ENCODE results near the gene ATP2B2.

Gene ATP2B2

GRCh38 chr3:10508619-10509260 lies 3.4 kb upstream of the ATP2B2 start:
- no peaks in the 10 kb centered on the region for H3K4me1 ChIP-seq (ENCODE audit: low read length)
- H3K79me2 ChIP-seq (ENCODE audit: low read length), result no peaks in the 10 kb centered on the region
- H4K20me1 ChIP-seq (ENCODE audit: insufficient read depth, low read length), result no peaks in the 10 kb centered on the region
- peaks cover 40% of the 10 kb centered on the region for H3K27me3 ChIP-seq (ENCODE audit: low read depth, low read length)
- no peak overlapping the region for H3K27ac ChIP-seq (ENCODE audit: low read length)
- no peak overlapping the region for H3K9ac ChIP-seq (ENCODE audit: low read length)
- H3K36me3 ChIP-seq (replicated peaks; ENCODE audit: low read depth, low read length), result no peaks in the 10 kb centered on the region
- no peak overlapping the region for H3K4me3 ChIP-seq (ENCODE audit: low read length)
- no peaks in the 10 kb centered on the region for H3K9me3 ChIP-seq (ENCODE audit: insufficient read depth, low read length)
- TF ChIP-seq EZH2phosphoT487 (IDR thresholded peaks at IDR 0.05; ENCODE audit: low read depth), result no peak
- TF ChIP-seq, protein P1, sequence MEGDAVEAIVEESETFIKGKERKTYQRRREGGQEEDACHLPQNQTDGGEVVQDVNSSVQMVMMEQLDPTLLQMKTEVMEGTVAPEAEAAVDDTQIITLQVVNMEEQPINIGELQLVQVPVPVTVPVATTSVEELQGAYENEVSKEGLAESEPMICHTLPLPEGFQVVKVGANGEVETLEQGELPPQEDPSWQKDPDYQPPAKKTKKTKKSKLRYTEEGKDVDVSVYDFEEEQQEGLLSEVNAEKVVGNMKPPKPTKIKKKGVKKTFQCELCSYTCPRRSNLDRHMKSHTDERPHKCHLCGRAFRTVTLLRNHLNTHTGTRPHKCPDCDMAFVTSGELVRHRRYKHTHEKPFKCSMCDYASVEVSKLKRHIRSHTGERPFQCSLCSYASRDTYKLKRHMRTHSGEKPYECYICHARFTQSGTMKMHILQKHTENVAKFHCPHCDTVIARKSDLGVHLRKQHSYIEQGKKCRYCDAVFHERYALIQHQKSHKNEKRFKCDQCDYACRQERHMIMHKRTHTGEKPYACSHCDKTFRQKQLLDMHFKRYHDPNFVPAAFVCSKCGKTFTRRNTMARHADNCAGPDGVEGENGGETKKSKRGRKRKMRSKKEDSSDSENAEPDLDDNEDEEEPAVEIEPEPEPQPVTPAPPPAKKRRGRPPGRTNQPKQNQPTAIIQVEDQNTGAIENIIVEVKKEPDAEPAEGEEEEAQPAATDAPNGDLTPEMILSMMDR (IDR thresholded peaks at IDR 0.05; ENCODE audit: low read depth, low read length), result no peak
- no peak overlapping the region for H2AFZ ChIP-seq (ENCODE audit: low read depth, low read length)
- H3K4me2 ChIP-seq (ENCODE audit: low read length), result no peak overlapping the region

DNA sequence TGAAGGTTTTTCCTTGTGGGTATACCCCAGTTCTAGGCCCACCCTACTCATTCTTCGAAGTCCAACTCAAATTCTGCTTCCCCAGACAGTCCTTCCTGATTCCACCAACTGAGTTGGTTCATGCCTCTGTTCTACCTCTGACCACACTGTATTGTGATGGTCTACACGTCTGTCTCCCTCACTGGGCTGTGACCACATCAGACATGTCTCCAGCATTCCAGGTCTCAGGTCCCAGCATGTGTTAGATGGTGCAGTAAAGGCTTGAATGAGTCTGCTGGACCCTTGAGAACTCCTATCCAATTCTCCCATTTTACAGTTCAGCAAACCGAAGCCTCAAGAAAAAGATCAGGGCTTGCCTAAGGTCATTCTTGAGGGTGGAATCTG lies 2.8 kb upstream of the ATP2B2 start:
- no peak overlapping the region for H2AFZ ChIP-seq (ENCODE audit: low read depth, low read length)
- H4K20me1 ChIP-seq (ENCODE audit: insufficient read depth, low read length), result no peaks in the 10 kb centered on the region
- H3K4me1 ChIP-seq (ENCODE audit: low read length), result no peaks in the 10 kb centered on the region
- H3K9me3 ChIP-seq (ENCODE audit: insufficient read depth, low read length), result no peaks in the 10 kb centered on the region
- H3K4me2 ChIP-seq (ENCODE audit: low read length), result no peak overlapping the region
- TF ChIP-seq, protein P1 (IDR thresholded peaks at IDR 0.05; ENCODE audit: low read depth, low read length), result no peak
- TF ChIP-seq EZH2phosphoT487 (IDR thresholded peaks at IDR 0.05; ENCODE audit: low read depth), result no peak
- peaks cover 36% of the 10 kb centered on the region for H3K27me3 ChIP-seq (ENCODE audit: low read depth, low read length)
- no peak overlapping the region for H3K4me3 ChIP-seq (ENCODE audit: low read length)
- no peak overlapping the region for H3K27ac ChIP-seq (ENCODE audit: low read length)
- H3K79me2 ChIP-seq (ENCODE audit: low read length), result no peaks in the 10 kb centered on the region
- no peaks in the 10 kb centered on the region for H3K36me3 ChIP-seq (replicated peaks; ENCODE audit: low read depth, low read length)
- no peak overlapping the region for H3K9ac ChIP-seq (ENCODE audit: low read length)

DNA sequence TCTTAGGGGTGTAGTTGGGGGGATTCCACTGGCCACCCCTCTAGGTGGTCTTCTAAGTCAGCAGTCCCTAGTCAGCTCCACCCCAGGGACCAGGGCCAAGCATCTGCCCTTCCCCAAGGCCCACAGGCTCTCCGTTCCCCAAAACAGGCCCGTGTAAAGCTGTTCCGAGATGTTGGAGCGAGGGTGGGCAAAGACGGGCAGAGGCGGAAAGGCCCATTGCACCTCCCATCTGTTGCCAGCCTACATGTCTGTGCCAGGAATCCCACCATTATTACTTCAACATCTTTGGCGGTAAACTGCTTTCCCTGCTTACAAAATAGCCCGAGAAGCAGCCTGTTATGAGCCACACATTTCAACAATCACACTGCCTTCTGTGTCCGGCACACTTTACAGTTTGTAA lies 1.9 kb upstream of the ATP2B2 start:
- Histone ChIP-seq H3K4me3 (ENCODE audit: low read length) (no peak overlapping the region), H3K36me3 (replicated peaks; ENCODE audit: low read depth, low read length) (no peaks in the 10 kb centered on the region), H2AFZ (ENCODE audit: low read depth, low read length) (no peak overlapping the region), H3K27ac (ENCODE audit: low read length) (no peak overlapping the region), H3K9me3 (ENCODE audit: insufficient read depth, low read length) (no peaks in the 10 kb centered on the region), H3K4me1 (ENCODE audit: low read length) (no peaks in the 10 kb centered on the region), H3K9ac (ENCODE audit: low read length) (no peak overlapping the region), H3K27me3 (ENCODE audit: low read depth, low read length) (peaks cover 29% of the 10 kb centered on the region), H4K20me1 (ENCODE audit: insufficient read depth, low read length) (no peaks in the 10 kb centered on the region), H3K79me2 (ENCODE audit: low read length) (no peaks in the 10 kb centered on the region), H3K4me2 (ENCODE audit: low read length) (no peak overlapping the region)
- TF ChIP-seq, protein P1 (IDR thresholded peaks at IDR 0.05; ENCODE audit: low read depth, low read length), result no peak
- TF ChIP-seq EZH2phosphoT487 (IDR thresholded peaks at IDR 0.05; ENCODE audit: low read depth), result no peak

GRCh38 chr3:10506696-10507095 lies 1.3 kb upstream of the ATP2B2 start:
- Histone ChIP-seq H3K27ac (ENCODE audit: low read length) (no peak overlapping the region), H3K9ac (ENCODE audit: low read length) (no peak overlapping the region), H3K4me2 (ENCODE audit: low read length) (no peak overlapping the region)

More at GRCh38 chr3:10506696-10507095, 1.3 kb upstream of the ATP2B2 start:
- Histone ChIP-seq H3K36me3 (replicated peaks; ENCODE audit: low read depth, low read length) (no peaks in the 10 kb centered on the region), H3K27me3 (ENCODE audit: low read depth, low read length) (peaks cover 23% of the 10 kb centered on the region), H2AFZ (ENCODE audit: low read depth, low read length) (no peak overlapping the region), H3K4me1 (ENCODE audit: low read length) (no peaks in the 10 kb centered on the region), H4K20me1 (ENCODE audit: insufficient read depth, low read length) (no peaks in the 10 kb centered on the region), H3K79me2 (ENCODE audit: low read length) (no peaks in the 10 kb centered on the region), H3K4me3 (ENCODE audit: low read length) (no peak overlapping the region), H3K9me3 (ENCODE audit: insufficient read depth, low read length) (no peaks in the 10 kb centered on the region)
- TF ChIP-seq, protein P1 (IDR thresholded peaks at IDR 0.05; ENCODE audit: low read depth, low read length), result no peak
- TF ChIP-seq EZH2phosphoT487 (IDR thresholded peaks at IDR 0.05; ENCODE audit: low read depth), result no peak
